Measurements from ENCODE around the gene TMEM217. TPM values are rescaled to one million over a fixed set of nuclear protein-coding genes. Genes with fewer than 3 reads are reported as not detected.

TMEM217 gene
- total RNA-seq, 4 donors from 2014 or later = 0.41 to 1.4 (median 1.1) TPM; not detected in 1

DNA sequence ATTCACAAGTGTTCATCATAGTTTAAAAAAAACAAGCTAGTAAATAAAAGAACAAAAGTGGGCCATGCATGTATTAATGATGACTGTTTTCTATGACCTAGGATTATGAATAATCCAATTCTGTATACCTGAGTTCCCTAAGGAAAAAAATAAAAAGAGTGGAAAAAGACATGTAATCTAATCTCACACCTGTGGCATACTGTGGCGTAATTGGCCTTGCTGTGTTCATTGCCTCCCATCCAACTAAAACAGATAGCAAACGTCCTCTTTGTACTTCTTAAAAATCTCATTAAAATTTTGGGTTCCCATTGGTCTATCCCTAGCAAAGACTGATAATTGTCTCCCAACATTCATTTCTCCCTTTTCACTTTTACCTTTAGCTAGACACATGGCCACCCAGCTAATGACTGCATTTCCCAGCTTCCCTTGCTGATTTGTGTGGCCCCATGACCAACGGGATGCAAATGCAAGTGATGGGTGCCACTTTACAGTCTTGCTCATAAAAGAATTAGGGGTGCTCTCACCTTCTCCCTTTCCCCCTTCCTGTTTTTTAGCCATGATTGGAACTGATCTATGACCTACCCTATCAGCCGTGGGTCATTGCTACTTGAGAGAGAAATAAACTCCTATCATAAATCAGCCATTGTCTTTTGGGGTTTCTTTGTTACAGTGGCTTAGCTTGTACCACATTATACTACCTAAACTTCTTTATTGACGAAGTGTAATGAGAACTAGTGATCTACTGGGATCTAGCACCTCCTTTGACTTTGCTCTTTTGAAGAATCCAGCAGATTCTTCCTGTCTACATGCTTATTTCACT is 32.4 kb downstream of the TMEM217 start:
- WGBS, 2 donors (ENCODE audit: low coverage in 1 of 2) = 70 to 80% methylated on average over 5 of the region's 5 CpGs
- peaks cover 0 to 15% (median 10%) of the 10 kb centered on the region in 4 donors for H3K4me1 ChIP-seq
- H3K27me3 ChIP-seq = no peaks in the 10 kb centered on the region
- no peak overlapping the region for H3K27ac ChIP-seq
- H3K9me3 ChIP-seq = no peaks in the 10 kb centered on the region
- in situ Hi-C loops (cut with MboI; ENCODE audit: low pct_ligation_motif_present in 1 of 4, low pct_unique_long_range_greater_than_20kb in 1 of 4, low sequenced_read_pairs in 3 of 4) = no loop called here
- H3K4me3 ChIP-seq = no peak overlapping the region
- H3K36me3 ChIP-seq = no peaks in the 10 kb centered on the region
- intact Hi-C loops (cut with DNase I; ENCODE audit: low total_unique reads) = no loop called here
- no peak for TF ChIP-seq POLR2A (IDR thresholded peaks at IDR 0.05)
- no peak for TF ChIP-seq EP300 (IDR thresholded peaks at IDR 0.05; ENCODE audit: low read depth)
- TF ChIP-seq, protein P1, sequence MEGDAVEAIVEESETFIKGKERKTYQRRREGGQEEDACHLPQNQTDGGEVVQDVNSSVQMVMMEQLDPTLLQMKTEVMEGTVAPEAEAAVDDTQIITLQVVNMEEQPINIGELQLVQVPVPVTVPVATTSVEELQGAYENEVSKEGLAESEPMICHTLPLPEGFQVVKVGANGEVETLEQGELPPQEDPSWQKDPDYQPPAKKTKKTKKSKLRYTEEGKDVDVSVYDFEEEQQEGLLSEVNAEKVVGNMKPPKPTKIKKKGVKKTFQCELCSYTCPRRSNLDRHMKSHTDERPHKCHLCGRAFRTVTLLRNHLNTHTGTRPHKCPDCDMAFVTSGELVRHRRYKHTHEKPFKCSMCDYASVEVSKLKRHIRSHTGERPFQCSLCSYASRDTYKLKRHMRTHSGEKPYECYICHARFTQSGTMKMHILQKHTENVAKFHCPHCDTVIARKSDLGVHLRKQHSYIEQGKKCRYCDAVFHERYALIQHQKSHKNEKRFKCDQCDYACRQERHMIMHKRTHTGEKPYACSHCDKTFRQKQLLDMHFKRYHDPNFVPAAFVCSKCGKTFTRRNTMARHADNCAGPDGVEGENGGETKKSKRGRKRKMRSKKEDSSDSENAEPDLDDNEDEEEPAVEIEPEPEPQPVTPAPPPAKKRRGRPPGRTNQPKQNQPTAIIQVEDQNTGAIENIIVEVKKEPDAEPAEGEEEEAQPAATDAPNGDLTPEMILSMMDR (IDR thresholded peaks at IDR 0.05) = no peak
- no peak for TF ChIP-seq POLR2AphosphoS5 (IDR thresholded peaks at IDR 0.05)
- no peak for DNase-seq

DNA sequence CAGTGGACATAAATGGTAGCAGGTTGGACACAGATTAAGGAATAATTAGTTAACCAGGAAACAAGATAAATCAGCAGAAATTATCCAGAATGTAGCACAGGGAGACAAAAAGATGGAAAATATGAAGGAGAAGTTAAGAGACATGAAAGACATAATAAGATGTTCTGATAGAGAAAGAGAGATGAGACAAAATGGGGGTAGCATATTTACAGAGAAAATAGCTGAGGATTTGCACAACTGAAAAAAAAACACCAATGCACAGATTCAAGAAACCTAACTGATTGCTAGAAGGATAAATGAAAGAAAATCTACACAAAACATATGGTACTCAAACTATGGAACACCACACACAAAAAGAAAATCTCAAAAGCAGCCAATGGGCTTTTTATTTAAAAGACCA is 35.0 kb downstream of the TMEM217 start:
- TF ChIP-seq POLR2A (IDR thresholded peaks at IDR 0.05) (no peak), EP300 (IDR thresholded peaks at IDR 0.05; ENCODE audit: low read depth) (no peak), POLR2AphosphoS5 (IDR thresholded peaks at IDR 0.05) (no peak)
- intact Hi-C loops (cut with DNase I; ENCODE audit: low total_unique reads) (no loop called here), in situ Hi-C loops (cut with MboI; ENCODE audit: low pct_ligation_motif_present in 1 of 4, low pct_unique_long_range_greater_than_20kb in 1 of 4, low sequenced_read_pairs in 3 of 4) (loop anchor here in 3 of 4 donors (25.0 kb wide), 2 partner anchors 336 to 461 kb away; partner anchors contain the start of gene C6orf89 (in 3 of the 3))
- Histone ChIP-seq H3K36me3 (no peaks in the 10 kb centered on the region), H3K27ac (peak overlapping the region; percentile 58 to 72 (median 61)), H3K4me1 (peaks cover 0 to 15% (median 10%) of the 10 kb centered on the region in 4 donors), H3K4me3 (peak overlapping the region in 2 of 4 donors; percentile 48 to 78), H3K9me3 (no peaks in the 10 kb centered on the region), H3K27me3 (no peaks in the 10 kb centered on the region)
- no peak for DNase-seq

DNA sequence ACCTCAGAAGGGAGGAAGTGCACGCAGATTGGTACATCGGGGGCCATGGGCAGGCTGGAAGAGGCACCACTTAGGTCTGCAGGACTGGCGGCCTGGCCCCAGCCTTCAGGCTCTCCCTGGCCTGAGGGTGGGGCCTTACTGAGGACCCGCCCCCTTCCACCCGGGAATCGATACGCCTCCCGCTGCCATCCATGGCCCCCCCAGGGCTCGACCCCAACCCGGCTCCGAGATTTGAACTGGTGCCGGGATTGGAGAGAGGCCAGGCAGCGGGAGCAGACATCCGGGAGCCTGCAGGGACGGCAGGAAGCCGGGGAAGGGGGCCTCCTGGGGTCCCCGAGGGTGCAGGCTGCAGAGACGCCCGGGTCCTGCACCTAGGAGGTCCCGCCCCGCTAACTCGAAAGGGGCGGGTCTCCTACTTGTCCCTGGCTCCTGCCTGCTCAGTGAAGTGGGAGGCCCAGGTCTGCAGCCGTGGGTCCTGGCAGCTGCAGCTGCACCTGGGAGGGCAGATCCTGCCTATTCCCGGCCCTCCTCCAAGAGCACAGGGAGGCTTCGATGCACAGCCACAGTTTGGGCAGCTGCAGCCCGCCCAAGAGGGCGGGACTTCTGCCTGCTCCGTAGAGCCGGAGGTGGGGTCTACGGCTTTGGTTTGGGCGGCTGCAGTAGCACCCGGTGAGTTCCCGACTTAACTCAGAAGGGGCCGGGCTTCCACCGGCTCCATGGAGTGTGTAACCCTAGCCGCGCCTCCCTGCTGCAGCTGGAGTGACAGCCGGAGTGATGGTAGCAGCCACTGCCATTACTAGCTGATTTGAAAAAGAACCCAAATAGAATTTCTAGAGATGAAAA is 35.6 kb downstream of the TMEM217 start:
- TF ChIP-seq POLR2AphosphoS5 (IDR thresholded peaks at IDR 0.05) (no peak), POLR2A (IDR thresholded peaks at IDR 0.05) (no peak), EP300 (IDR thresholded peaks at IDR 0.05; ENCODE audit: low read depth) (no peak)
- TF ChIP-seq, protein P1 (IDR thresholded peaks at IDR 0.05) = no peak
- intact Hi-C loops (cut with DNase I; ENCODE audit: low total_unique reads) (no loop called here), in situ Hi-C loops (cut with MboI; ENCODE audit: low pct_ligation_motif_present in 1 of 4, low pct_unique_long_range_greater_than_20kb in 1 of 4, low sequenced_read_pairs in 3 of 4) (loop anchor here in 3 of 4 donors (25.0 kb wide), 2 partner anchors 335 to 460 kb away; partner anchors contain the start of gene C6orf89 (in 3 of the 3))
- Histone ChIP-seq H3K27ac (peak overlapping the region; percentile 58 to 72 (median 61)), H3K4me1 (peaks cover 0 to 15% (median 10%) of the 10 kb centered on the region in 4 donors), H3K27me3 (no peaks in the 10 kb centered on the region), H3K9me3 (no peaks in the 10 kb centered on the region), H3K36me3 (no peaks in the 10 kb centered on the region), H3K4me3 (peak overlapping the region; percentile 40 to 78 (median 50))
- peak; percentile 81 for DNase-seq
- WGBS, 2 donors (ENCODE audit: low coverage in 1 of 2) = 2% methylated on average over 39 of the region's 39 CpGs; no CpG with 5 or more reads in 1 of the 2 donors

DNA sequence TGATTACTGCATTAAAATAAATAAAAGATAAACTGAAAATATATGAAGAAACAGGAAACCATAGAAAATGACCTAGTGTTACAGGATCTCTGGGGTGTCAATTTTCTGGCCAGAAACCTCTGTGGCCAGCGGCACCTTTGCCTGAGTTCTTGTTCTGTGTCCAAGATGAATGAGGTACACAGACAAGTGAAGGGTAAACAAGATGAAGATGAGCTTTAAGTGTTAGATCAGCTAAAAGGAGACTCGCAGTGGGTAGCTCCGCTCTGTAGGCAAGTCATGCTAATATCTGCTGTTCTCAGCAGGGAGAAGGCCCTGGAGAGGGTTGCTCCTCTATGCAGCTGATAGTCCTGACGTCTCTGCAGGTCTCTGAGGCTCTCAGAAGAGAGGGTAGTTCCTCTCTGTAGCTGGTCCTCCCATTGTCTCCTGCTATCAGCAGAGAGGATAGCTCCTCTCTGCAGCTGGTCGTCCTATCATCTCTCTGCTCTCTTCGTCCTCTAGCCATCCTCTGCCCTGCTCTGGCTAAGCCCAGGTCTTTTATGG is 36.3 kb downstream of the TMEM217 start:
- Histone ChIP-seq H3K9me3 (no peaks in the 10 kb centered on the region), H3K4me1 (peaks cover 0 to 15% (median 10%) of the 10 kb centered on the region in 4 donors), H3K4me3 (peak overlapping the region; percentile 40 to 78 (median 50)), H3K36me3 (no peaks in the 10 kb centered on the region), H3K27ac (peak overlapping the region in 3 of 4 donors; percentile 58 to 72 (median 60)), H3K27me3 (no peaks in the 10 kb centered on the region)
- in situ Hi-C loops (cut with MboI; ENCODE audit: low pct_ligation_motif_present in 1 of 4, low pct_unique_long_range_greater_than_20kb in 1 of 4, low sequenced_read_pairs in 3 of 4) = loop anchor here in 3 of 4 donors (25.0 kb wide), 2 partner anchors 334 to 459 kb away; partner anchors contain the start of gene C6orf89 (in 3 of the 3)
- intact Hi-C loops (cut with DNase I; ENCODE audit: low total_unique reads) = no loop called here
- no peak for DNase-seq
- no peak for TF ChIP-seq POLR2A (IDR thresholded peaks at IDR 0.05)
- TF ChIP-seq, protein P1 (IDR thresholded peaks at IDR 0.05) = no peak
- no peak for TF ChIP-seq POLR2AphosphoS5 (IDR thresholded peaks at IDR 0.05)
- no peak for TF ChIP-seq EP300 (IDR thresholded peaks at IDR 0.05; ENCODE audit: low read depth)
- 59 to 92% methylated on average over 2 to 6 of the region's 6 CpGs for WGBS, 2 donors (ENCODE audit: low coverage in 1 of 2)
